ENCODE data around the gene PLPP1.

Gene PLPP1

DNA sequence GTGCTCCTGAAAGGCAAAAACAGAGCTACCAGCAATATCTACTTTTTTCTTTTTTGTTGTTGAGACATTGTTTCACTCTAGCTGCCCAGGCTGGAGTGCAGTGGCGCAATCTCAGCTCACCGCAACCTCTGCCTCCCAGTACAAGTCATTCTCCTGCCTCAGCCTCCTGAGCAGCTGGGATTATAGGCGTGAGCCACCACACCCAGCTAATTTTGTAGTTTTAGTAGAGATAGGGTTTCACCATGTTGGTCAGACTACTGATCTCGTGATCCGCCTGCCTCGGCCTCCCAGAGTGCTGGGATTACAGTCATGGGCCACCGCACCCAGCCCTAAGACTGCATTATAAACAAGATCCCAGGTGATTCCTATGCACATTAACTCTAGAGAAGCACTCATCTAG is 17.0 kb downstream of the PLPP1 start:
- no peak for DNase-seq (ENCODE audit: extremely low spot score)
- no peak for TF ChIP-seq TARDBP (IDR thresholded peaks at IDR 0.05)
- no peak for TF ChIP-seq CTBP1 (IDR thresholded peaks at IDR 0.05; ENCODE audit: borderline replicate concordance)
- TF ChIP-seq ELF4 (IDR thresholded peaks at IDR 0.05): no peak
- TF ChIP-seq FOXA1 (IDR thresholded peaks at IDR 0.05): no peak
- TF ChIP-seq BHLHE40 (IDR thresholded peaks at IDR 0.05; ENCODE audit: borderline replicate concordance): no peak
- no peak for TF ChIP-seq ZNF384 (IDR thresholded peaks at IDR 0.05)
- no peak for TF ChIP-seq L3MBTL2 (conservative IDR thresholded peaks at IDR 0.05)
- TF ChIP-seq ARNT (IDR thresholded peaks at IDR 0.05): no peak
- TF ChIP-seq SP1 (IDR thresholded peaks at IDR 0.05): no peak
- no peak for TF ChIP-seq HDGF (IDR thresholded peaks at IDR 0.05; ENCODE audit: borderline replicate concordance)
- TF ChIP-seq, protein P1, sequence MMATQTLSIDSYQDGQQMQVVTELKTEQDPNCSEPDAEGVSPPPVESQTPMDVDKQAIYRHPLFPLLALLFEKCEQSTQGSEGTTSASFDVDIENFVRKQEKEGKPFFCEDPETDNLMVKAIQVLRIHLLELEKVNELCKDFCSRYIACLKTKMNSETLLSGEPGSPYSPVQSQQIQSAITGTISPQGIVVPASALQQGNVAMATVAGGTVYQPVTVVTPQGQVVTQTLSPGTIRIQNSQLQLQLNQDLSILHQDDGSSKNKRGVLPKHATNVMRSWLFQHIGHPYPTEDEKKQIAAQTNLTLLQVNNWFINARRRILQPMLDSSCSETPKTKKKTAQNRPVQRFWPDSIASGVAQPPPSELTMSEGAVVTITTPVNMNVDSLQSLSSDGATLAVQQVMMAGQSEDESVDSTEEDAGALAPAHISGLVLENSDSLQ (IDR thresholded peaks at IDR 0.05): no peak
- no peak for TF ChIP-seq NFRKB (IDR thresholded peaks at IDR 0.05)
- no peak for TF ChIP-seq LEF1 (IDR thresholded peaks at IDR 0.05; ENCODE audit: borderline replicate concordance)
- ChIA-PET CTCF (interaction anchor here (0.6 kb wide), 1 partner anchor 44 kb away, joined by 3 read pairs; no protein-coding TSS in a partner anchor), POLR2A (no interaction called here)

DNA sequence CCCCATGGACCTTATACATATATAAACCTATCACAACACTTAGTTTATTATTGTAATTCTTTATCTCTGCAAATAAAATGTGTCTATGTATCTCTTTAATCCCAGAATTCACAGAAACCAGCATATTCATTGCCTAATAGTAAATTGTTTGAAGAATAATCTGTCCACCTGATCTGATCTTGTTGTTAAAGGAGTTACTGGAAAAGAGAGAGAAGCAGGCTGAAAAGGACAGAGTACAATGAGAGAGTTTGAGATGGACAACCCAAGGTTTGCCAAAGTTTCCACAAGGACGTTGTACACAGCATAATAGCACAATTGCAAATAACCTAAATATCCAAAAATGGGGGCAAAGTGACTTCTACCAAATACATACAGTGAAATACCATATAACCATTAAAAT is 23.8 kb downstream of the PLPP1 start:
- no peak for DNase-seq (ENCODE audit: extremely low spot score)
- TF ChIP-seq SP1 (IDR thresholded peaks at IDR 0.05): no peak
- no peak for TF ChIP-seq LEF1 (IDR thresholded peaks at IDR 0.05; ENCODE audit: borderline replicate concordance)
- no peak for TF ChIP-seq SUZ12 (IDR thresholded peaks at IDR 0.05)
- TF ChIP-seq FOXA1 (IDR thresholded peaks at IDR 0.05): no peak
- TF ChIP-seq L3MBTL2 (conservative IDR thresholded peaks at IDR 0.05): no peak
- TF ChIP-seq, protein P1 (IDR thresholded peaks at IDR 0.05): no peak
- no peak for TF ChIP-seq FOXK2 (IDR thresholded peaks at IDR 0.05)
- TF ChIP-seq ELF4 (IDR thresholded peaks at IDR 0.05): no peak
- no peak for TF ChIP-seq FOXM1 (IDR thresholded peaks at IDR 0.05; ENCODE audit: borderline replicate concordance)
- TF ChIP-seq TARDBP (IDR thresholded peaks at IDR 0.05): no peak
- TF ChIP-seq ZNF384 (IDR thresholded peaks at IDR 0.05): no peak
- TF ChIP-seq BHLHE40 (IDR thresholded peaks at IDR 0.05; ENCODE audit: borderline replicate concordance): no peak
- no peak for TF ChIP-seq ARNT (IDR thresholded peaks at IDR 0.05)
- TF ChIP-seq CTBP1 (IDR thresholded peaks at IDR 0.05; ENCODE audit: borderline replicate concordance): no peak
- no peak for TF ChIP-seq NFRKB (IDR thresholded peaks at IDR 0.05)
- no peak for TF ChIP-seq HDGF (IDR thresholded peaks at IDR 0.05; ENCODE audit: borderline replicate concordance)
- ChIA-PET POLR2A (no interaction called here), CTCF (no interaction called here)

- POLR2A ChIA-PET: no interaction called here
- no peak for DNase-seq (ENCODE audit: extremely low spot score)
- CTCF ChIA-PET: no interaction called here
- TF ChIP-seq FOXK2 (IDR thresholded peaks at IDR 0.05): no peak
- TF ChIP-seq BHLHE40 (IDR thresholded peaks at IDR 0.05; ENCODE audit: borderline replicate concordance): no peak
- no peak for TF ChIP-seq L3MBTL2 (conservative IDR thresholded peaks at IDR 0.05)
- TF ChIP-seq LEF1 (IDR thresholded peaks at IDR 0.05; ENCODE audit: borderline replicate concordance): no peak
- no peak for TF ChIP-seq SP1 (IDR thresholded peaks at IDR 0.05)
- TF ChIP-seq SUZ12 (IDR thresholded peaks at IDR 0.05): no peak
- no peak for TF ChIP-seq ARNT (IDR thresholded peaks at IDR 0.05)
- no peak for TF ChIP-seq NFRKB (IDR thresholded peaks at IDR 0.05)
- no peak for TF ChIP-seq FOXA1 (IDR thresholded peaks at IDR 0.05)
- no peak for TF ChIP-seq FOXM1 (IDR thresholded peaks at IDR 0.05; ENCODE audit: borderline replicate concordance)
- TF ChIP-seq, protein P1 (IDR thresholded peaks at IDR 0.05): no peak
- no peak for TF ChIP-seq ZNF384 (IDR thresholded peaks at IDR 0.05)
- no peak for TF ChIP-seq ELF4 (IDR thresholded peaks at IDR 0.05)
Observed at GRCh38 chr5:55510523-55510880, 24.3 kb downstream of the PLPP1 start.

- POLR2A ChIA-PET: no interaction called here
- DNase-seq (ENCODE audit: extremely low spot score): no peak
- no peak for TF ChIP-seq FOXK2 (IDR thresholded peaks at IDR 0.05)
- no peak for TF ChIP-seq ARNT (IDR thresholded peaks at IDR 0.05)
- no peak for TF ChIP-seq SUZ12 (IDR thresholded peaks at IDR 0.05)
- no peak for TF ChIP-seq FOXA1 (IDR thresholded peaks at IDR 0.05)
- no peak for TF ChIP-seq ZNF384 (IDR thresholded peaks at IDR 0.05)
- TF ChIP-seq LEF1 (IDR thresholded peaks at IDR 0.05; ENCODE audit: borderline replicate concordance): no peak
- no peak for TF ChIP-seq NFRKB (IDR thresholded peaks at IDR 0.05)
- no peak for TF ChIP-seq BHLHE40 (IDR thresholded peaks at IDR 0.05; ENCODE audit: borderline replicate concordance)
- no peak for TF ChIP-seq ELF4 (IDR thresholded peaks at IDR 0.05)
- CTCF ChIA-PET: no interaction called here
Observed at GRCh38 chr5:55509796-55510522, 24.8 kb downstream of the PLPP1 start.

DNA sequence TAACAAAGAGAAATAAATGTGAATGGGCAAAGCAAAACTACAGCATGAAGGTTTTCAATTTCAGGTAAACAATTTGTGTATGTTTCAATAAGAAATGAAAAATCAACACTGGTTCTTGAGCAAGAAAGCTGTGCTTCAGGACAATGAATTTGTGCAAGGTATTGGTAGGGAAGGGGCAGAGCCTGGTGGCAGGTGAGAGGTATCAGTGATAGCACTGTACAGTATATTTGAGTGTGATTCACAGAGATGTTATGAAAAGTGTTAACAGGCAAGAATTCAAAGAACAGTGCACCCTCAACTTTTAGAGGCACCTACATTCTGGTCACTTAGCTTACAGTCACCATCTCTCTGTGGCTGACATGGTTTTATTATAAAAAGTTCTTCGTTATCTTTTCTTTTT is 25.7 kb downstream of the PLPP1 start:
- CTCF ChIA-PET: no interaction called here
- no peak for TF ChIP-seq SUZ12 (IDR thresholded peaks at IDR 0.05)
- TF ChIP-seq ELF4 (IDR thresholded peaks at IDR 0.05): no peak
- TF ChIP-seq SP1 (IDR thresholded peaks at IDR 0.05): no peak
- TF ChIP-seq ARNT (IDR thresholded peaks at IDR 0.05): no peak
- TF ChIP-seq FOXA1 (IDR thresholded peaks at IDR 0.05): no peak
- TF ChIP-seq CTBP1 (IDR thresholded peaks at IDR 0.05; ENCODE audit: borderline replicate concordance): no peak
- no peak for TF ChIP-seq FOXK2 (IDR thresholded peaks at IDR 0.05)
- no peak for TF ChIP-seq FOXM1 (IDR thresholded peaks at IDR 0.05; ENCODE audit: borderline replicate concordance)
- no peak for TF ChIP-seq HDGF (IDR thresholded peaks at IDR 0.05; ENCODE audit: borderline replicate concordance)
- TF ChIP-seq, protein P1 (IDR thresholded peaks at IDR 0.05): no peak
- POLR2A ChIA-PET: interaction anchor here (0.6 kb wide), 1 partner anchor 202 kb away, joined by 3 read pairs; the partner anchor contains the start of gene DHX29
- DNase-seq (ENCODE audit: extremely low spot score): no peak
